ENCODE results near the gene HYI.

- TF ChIP-seq CTCF (IDR thresholded peaks at IDR 0.05) (no peak), POLR2A (IDR thresholded peaks at IDR 0.05) (no peak)
Measured at GRCh38 chr1:43410571-43410970, 43.2 kb downstream of the HYI start.
